ENCODE measurements around the gene GTPBP2. TPM values are rescaled to one million over a fixed set of nuclear protein-coding genes. Genes with fewer than 3 reads are reported as not detected.
A peak's percentile ranks its signal among the peaks of the same experiment; 100 is the strongest.

GTPBP2 gene
- total and polyA plus RNA-seq, 2 of the 13 experiments (the other 11 are each of a cell fraction or from before 2014, with no cell fraction given), result 26.9 to 88.2 TPM

- peak; percentile 25; the same call in 1 of the 2 replicates for TF ChIP-seq ZNF460 (CRISPR knock-in tag; IDR thresholded peaks at IDR 0.05; ENCODE audit: borderline replicate concordance)
- TF ChIP-seq TARDBP (CRISPR knock-in tag; IDR thresholded peaks at IDR 0.05), result no peak
- no peak for TF ChIP-seq HOMEZ (CRISPR knock-in tag; IDR thresholded peaks at IDR 0.05; ENCODE audit: low read depth)
- peak; percentile 60; the same call in 1 of the 2 replicates for TF ChIP-seq ZNF563 (CRISPR knock-in tag; IDR thresholded peaks at IDR 0.05)
- TF ChIP-seq GATAD1 (CRISPR knock-in tag; IDR thresholded peaks at IDR 0.05), result no peak
- no peak for TF ChIP-seq ZNF569 (CRISPR knock-in tag; IDR thresholded peaks at IDR 0.05; ENCODE audit: borderline replicate concordance)
- no peak for TF ChIP-seq HOXA3 (CRISPR knock-in tag; IDR thresholded peaks at IDR 0.05)
- TF ChIP-seq SP1 (IDR thresholded peaks at IDR 0.05), result no peak
- no peak for TF ChIP-seq SP1 (CRISPR knock-in tag; IDR thresholded peaks at IDR 0.05)
- TF ChIP-seq ZNF709 (CRISPR knock-in tag; IDR thresholded peaks at IDR 0.05), result 0 out of 2 replicates have a peak, but pooled peaks have one; percentile 48
- no peak for TF ChIP-seq HNF4G (IDR thresholded peaks at IDR 0.05; ENCODE audit: borderline replicate concordance, low read depth, low read length)
- no peak for TF ChIP-seq HNF4G (CRISPR knock-in tag; IDR thresholded peaks at IDR 0.05; ENCODE audit: borderline replicate concordance, low read depth)
- no peak for TF ChIP-seq ISL2 (CRISPR knock-in tag; IDR thresholded peaks at IDR 0.05)
- TF ChIP-seq ZNF7 (CRISPR knock-in tag; IDR thresholded peaks at IDR 0.05), result no peak
- TF ChIP-seq RBM22 (optimal IDR thresholded peaks at IDR 0.05; ENCODE audit: low read length), result peak; percentile 63
- TF ChIP-seq ZNF441 (CRISPR knock-in tag; IDR thresholded peaks at IDR 0.05; ENCODE audit: borderline replicate concordance), result no peak
- TF ChIP-seq CENPT (CRISPR knock-in tag; IDR thresholded peaks at IDR 0.05; ENCODE audit: low read depth), result no peak
- 0 out of 2 replicates have a peak, but pooled peaks have one; percentile 41 for TF ChIP-seq ZNF552 (CRISPR knock-in tag; IDR thresholded peaks at IDR 0.05; ENCODE audit: borderline replicate concordance)
- TF ChIP-seq JUND (CRISPR knock-in tag; IDR thresholded peaks at IDR 0.05), result 0 out of 2 replicates have a peak, but pooled peaks have one; percentile 28
- no peak for TF ChIP-seq HBP1 (CRISPR knock-in tag; IDR thresholded peaks at IDR 0.05; ENCODE audit: low read depth)
- 0 out of 2 replicates have a peak, but pooled peaks have one; percentile 15 for TF ChIP-seq ZNF235 (CRISPR knock-in tag; IDR thresholded peaks at IDR 0.05; ENCODE audit: borderline replicate concordance)
- no peak for TF ChIP-seq SRY (CRISPR knock-in tag; IDR thresholded peaks at IDR 0.05)
- TF ChIP-seq ZNF274 (CRISPR knock-in tag; IDR thresholded peaks at IDR 0.05), result peak; percentile 40; the same call in 1 of the 2 replicates
- no peak for TF ChIP-seq ZNF597 (CRISPR knock-in tag; IDR thresholded peaks at IDR 0.05)
- TF ChIP-seq MXD3 (CRISPR knock-in tag; IDR thresholded peaks at IDR 0.05), result no peak
- no peak for TF ChIP-seq FOXO4 (CRISPR knock-in tag; conservative IDR thresholded peaks at IDR 0.05)
Measured at GRCh38 chr6:43671011-43671800, 42.1 kb upstream of the GTPBP2 start (continued).
